Hepatocyte (in vitro differentiated cells): ENCODE data around the gene CES3. TPM values are rescaled to one million over a fixed set of nuclear protein-coding genes. Genes with fewer than 3 reads are reported as not detected.
A peak's percentile ranks its signal among the peaks of the same experiment; 100 is the strongest.

Source experiments
- DNase-seq: peaks from one replicate; pipeline ENCODE4 v3.0.0-alpha.2; 2016; ENCODE audit warnings: low spot score
- H2AFZ ChIP-seq: fragments of 200-600 bp; sonication (generic); 2 replicates; pipeline ENCODE4 v1.6.0; 2016; ENCODE audit warnings: antibody characterized with exemption, mild to moderate bottlenecking
- H3K27ac ChIP-seq: fragments of 200-600 bp; sonication (generic); 2 replicates; pipeline ENCODE4 v1.5.1; 2016; ENCODE audit warnings: mild to moderate bottlenecking
- H3K27me3 ChIP-seq: fragments of 200-600 bp; sonication (generic); 2 replicates; pipeline ENCODE4 v1.6.1; 2016
- H3K36me3 ChIP-seq: fragments of 200-600 bp; sonication (generic); replicated peaks from 2 replicates; pipeline ENCODE4 v1.5.1; 2016; ENCODE audit warnings: low read depth; ENCODE audit not compliant: insufficient read depth
- H3K4me1 ChIP-seq: fragments of 200-600 bp; sonication (generic); 2 replicates; pipeline ENCODE4 v1.5.1; 2016; ENCODE audit warnings: mild to moderate bottlenecking, moderate library complexity; ENCODE audit not compliant: insufficient read depth
- H3K4me2 ChIP-seq: fragments of 200-600 bp; sonication (generic); 2 replicates; pipeline ENCODE4 v1.6.0; 2016
- H3K4me3 ChIP-seq: fragments of 200-600 bp; sonication (generic); 2 replicates; pipeline ENCODE4 v1.5.1; 2016; ENCODE audit warnings: mild to moderate bottlenecking
- H3K79me2 ChIP-seq: fragments of 200-600 bp; sonication (generic); 2 replicates; pipeline ENCODE4 v1.6.0; 2017; ENCODE audit warnings: mild to moderate bottlenecking
- H3K9me2 ChIP-seq: fragments of 200-600 bp; sonication (generic); replicated peaks from 2 replicates; pipeline ENCODE4 v1.6.0; 2017; ENCODE audit warnings: mild to moderate bottlenecking; ENCODE audit not compliant: insufficient read depth
- H3K9me3 ChIP-seq: fragments of 200-600 bp; sonication (generic); 2 replicates; pipeline ENCODE4 v1.5.1; 2016; ENCODE audit warnings: low read depth, mild to moderate bottlenecking
- H4K20me1 ChIP-seq: fragments of 200-600 bp; sonication (generic); 2 replicates; pipeline ENCODE4 v1.6.0; 2016; ENCODE audit warnings: mild to moderate bottlenecking; ENCODE audit not compliant: insufficient read depth, poor library complexity, severe bottlenecking
- EZH2 ChIP-seq: fragments of 200-600 bp; sonication (generic); IDR thresholded peaks from 2 replicates; pipeline ENCODE4 v1.6.1; 2016; ENCODE audit warnings: antibody characterized with exemption, mild to moderate bottlenecking, borderline replicate concordance
- EZH2phosphoT487 ChIP-seq: fragments of 200-600 bp; sonication (generic); IDR thresholded peaks from one replicate; pipeline ENCODE4 v1.6.1; 2018; ENCODE audit warnings: antibody characterized with exemption, mild to moderate bottlenecking, low read depth, moderate library complexity; ENCODE audit not compliant: unreplicated experiment, severe bottlenecking
- WGBS: methylation state at CpG from one replicate; pipeline ENCODE4 v1.1.6; 2016; ENCODE audit warnings: low lambda C conversion rate; ENCODE audit errors: missing lambda C conversion rate; 5-methylcytosine and 5-hydroxymethylcytosine counted together
- polyA plus RNA-seq: library from polyadenylated mRNA; unstranded; fragments of >200 nt; fragmentation: Nextera tagmentation; extraction: Ambion mirVana; gene quantifications from 2 replicates; pipeline ENCODE4 v1.2.1, GENCODE V29; 2016
- total RNA-seq: library from RNA; depleted of rRNA; stranded (reverse); fragments of >200 nt; gene quantifications from 2 replicates; pipeline ENCODE4 v1.2.3, GENCODE V29; 2014
- TF ChIP-seq, protein P1 (sequence below): fragments of 200-600 bp; sonication (generic); IDR thresholded peaks from 2 replicates; pipeline ENCODE4 v1.5.1; 2016; ENCODE audit warnings: antibody characterized with exemption, mild to moderate bottlenecking; ENCODE audit not compliant: poor library complexity

Gene CES3
- total and polyA plus RNA-seq, 2 experiments from 2014 or later: 1.7 to 3.8 TPM

DNA sequence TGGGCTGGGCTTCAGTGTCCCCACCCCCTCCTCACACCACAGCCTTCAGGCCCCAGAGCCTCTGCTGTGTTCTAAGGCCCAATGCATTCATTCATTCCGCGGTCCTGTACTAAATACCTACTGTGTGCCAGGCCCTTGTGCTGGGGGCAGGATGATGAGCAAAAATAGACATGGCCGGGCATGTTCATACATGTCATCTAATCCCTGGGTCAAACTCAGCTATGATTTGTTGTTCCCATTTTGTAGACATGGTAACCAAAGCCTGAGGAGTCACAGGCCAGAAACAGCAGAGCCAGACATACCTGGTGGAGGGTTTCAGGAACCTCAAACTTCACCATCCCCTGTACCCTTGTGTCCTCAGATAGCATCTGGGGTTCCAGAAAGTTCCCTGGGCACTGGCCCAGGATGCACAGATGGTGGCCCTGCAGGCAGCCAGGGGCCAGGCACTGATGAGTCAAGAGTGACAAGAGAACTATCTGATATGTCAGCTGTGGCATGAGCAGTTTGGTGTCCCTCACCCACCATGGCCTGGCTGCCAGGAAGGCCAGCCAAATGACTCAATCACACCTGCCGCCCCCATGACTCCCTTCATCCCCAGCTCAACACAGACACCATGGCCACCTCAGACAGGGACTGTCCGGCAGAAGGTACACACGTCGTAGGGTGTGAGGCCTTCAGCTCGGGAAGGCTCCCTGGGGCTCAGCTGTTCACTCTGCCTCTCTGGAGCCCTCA is 33.0 kb upstream of the CES3 start:
- no peak overlapping the region for H3K27ac ChIP-seq
- no peaks in the 10 kb centered on the region for H3K36me3 ChIP-seq
- peaks cover 24% of the 10 kb centered on the region for H3K27me3 ChIP-seq
- H3K9me3 ChIP-seq: no peaks in the 10 kb centered on the region
- no peak overlapping the region for H3K4me3 ChIP-seq
- peaks cover 4% of the 10 kb centered on the region for H3K79me2 ChIP-seq
- no peak overlapping the region for H3K4me2 ChIP-seq
- H3K4me1 ChIP-seq: peaks cover 6% of the 10 kb centered on the region
- no peak overlapping the region for H2AFZ ChIP-seq
- no peaks in the 10 kb centered on the region for H3K9me2 ChIP-seq
- TF ChIP-seq EZH2: no peak
- TF ChIP-seq, protein P1, sequence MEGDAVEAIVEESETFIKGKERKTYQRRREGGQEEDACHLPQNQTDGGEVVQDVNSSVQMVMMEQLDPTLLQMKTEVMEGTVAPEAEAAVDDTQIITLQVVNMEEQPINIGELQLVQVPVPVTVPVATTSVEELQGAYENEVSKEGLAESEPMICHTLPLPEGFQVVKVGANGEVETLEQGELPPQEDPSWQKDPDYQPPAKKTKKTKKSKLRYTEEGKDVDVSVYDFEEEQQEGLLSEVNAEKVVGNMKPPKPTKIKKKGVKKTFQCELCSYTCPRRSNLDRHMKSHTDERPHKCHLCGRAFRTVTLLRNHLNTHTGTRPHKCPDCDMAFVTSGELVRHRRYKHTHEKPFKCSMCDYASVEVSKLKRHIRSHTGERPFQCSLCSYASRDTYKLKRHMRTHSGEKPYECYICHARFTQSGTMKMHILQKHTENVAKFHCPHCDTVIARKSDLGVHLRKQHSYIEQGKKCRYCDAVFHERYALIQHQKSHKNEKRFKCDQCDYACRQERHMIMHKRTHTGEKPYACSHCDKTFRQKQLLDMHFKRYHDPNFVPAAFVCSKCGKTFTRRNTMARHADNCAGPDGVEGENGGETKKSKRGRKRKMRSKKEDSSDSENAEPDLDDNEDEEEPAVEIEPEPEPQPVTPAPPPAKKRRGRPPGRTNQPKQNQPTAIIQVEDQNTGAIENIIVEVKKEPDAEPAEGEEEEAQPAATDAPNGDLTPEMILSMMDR: no peak
- no peak for TF ChIP-seq EZH2phosphoT487
- H4K20me1 ChIP-seq: no peaks in the 10 kb centered on the region
- DNase-seq: no peak
- 92% methylated on average over 8 of the region's 8 CpGs for WGBS

DNA sequence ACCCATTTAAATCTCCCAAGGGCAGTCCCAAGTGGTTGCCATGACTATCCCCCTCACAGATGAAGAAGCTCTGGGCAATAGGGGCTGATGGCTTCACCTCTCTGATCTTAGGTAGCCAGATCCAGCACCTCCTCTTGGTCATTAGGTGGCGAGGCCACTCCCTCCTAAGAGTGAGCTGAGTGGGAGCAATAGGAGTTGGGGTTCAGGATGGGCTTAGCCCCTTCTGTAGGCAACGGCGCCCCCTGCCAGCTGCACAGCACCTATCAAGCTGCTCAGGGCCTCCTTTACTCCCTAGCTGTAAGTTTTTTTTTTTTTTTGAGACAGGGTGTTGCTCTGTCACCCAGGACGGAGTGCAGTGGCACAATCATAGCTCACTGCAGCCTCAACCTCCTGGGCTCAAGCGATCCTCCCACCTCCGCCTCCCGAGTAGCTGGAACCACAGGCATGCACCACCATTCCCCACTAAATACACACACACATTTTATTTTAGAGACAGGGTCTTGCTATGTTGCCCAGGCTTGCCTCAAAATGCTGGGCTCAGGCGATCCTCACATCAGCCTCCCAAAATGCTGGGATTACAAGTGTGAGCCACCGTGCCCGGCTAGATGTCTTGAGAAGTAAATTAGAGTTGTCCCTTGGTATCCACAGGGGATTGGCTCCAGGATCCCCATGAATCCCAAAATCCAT is 32.2 kb upstream of the CES3 start:
- peak; percentile 55 for DNase-seq
- H3K9me3 ChIP-seq: no peaks in the 10 kb centered on the region
- WGBS: 80% methylated on average over 10 of the region's 10 CpGs
- H3K4me1 ChIP-seq: peaks cover 11% of the 10 kb centered on the region
- H3K4me3 ChIP-seq: no peak overlapping the region
- H3K27ac ChIP-seq: no peak overlapping the region
- H3K36me3 ChIP-seq: no peaks in the 10 kb centered on the region
- peaks cover 24% of the 10 kb centered on the region for H3K27me3 ChIP-seq
- TF ChIP-seq, protein P1: peak; percentile 45
- no peak for TF ChIP-seq EZH2phosphoT487
- TF ChIP-seq EZH2: no peak
- H2AFZ ChIP-seq: no peak overlapping the region
- no peaks in the 10 kb centered on the region for H3K9me2 ChIP-seq
- peaks cover 12% of the 10 kb centered on the region for H3K79me2 ChIP-seq
- H4K20me1 ChIP-seq: no peaks in the 10 kb centered on the region
- H3K4me2 ChIP-seq: no peak overlapping the region

DNA sequence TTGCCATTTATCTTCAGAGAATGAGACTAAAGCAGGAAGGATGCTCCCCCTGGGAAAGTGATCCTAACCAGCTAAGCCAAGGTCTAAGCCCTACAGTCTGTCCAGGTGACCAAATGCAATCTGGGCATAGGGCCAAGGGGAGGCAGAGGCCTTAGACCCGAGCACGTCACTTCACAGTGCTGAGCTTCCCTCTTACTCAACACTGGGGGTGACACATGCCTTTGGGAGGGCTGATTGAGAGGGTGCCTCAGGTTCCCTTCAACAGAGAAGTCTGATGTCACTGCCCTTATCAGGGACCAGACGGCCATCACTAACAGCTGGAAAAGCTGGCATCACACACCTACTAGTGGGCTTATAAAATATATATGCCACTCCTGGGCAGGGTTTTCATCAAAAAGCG is 30.9 kb upstream of the CES3 start:
- Histone ChIP-seq H4K20me1 (no peaks in the 10 kb centered on the region), H3K27me3 (peaks cover 14% of the 10 kb centered on the region), H3K4me1 (peaks cover 11% of the 10 kb centered on the region), H3K4me3 (no peak overlapping the region), H3K9me2 (no peaks in the 10 kb centered on the region), H2AFZ (no peak overlapping the region), H3K36me3 (no peaks in the 10 kb centered on the region), H3K27ac (peak overlapping the region; percentile 69), H3K9me3 (no peaks in the 10 kb centered on the region), H3K4me2 (no peak overlapping the region), H3K79me2 (peaks cover 21% of the 10 kb centered on the region)
- WGBS: 78% methylated on average over 4 of the region's 4 CpGs
- TF ChIP-seq, protein P1: no peak
- DNase-seq: peak; percentile 73
